ENCODE measurements around the gene IRGQ. TPM values are rescaled to one million over a fixed set of nuclear protein-coding genes. Genes with fewer than 3 reads are reported as not detected.

IRGQ gene
- total RNA-seq, 1 experiment from 2014 or later, result 38.1 TPM

DNA sequence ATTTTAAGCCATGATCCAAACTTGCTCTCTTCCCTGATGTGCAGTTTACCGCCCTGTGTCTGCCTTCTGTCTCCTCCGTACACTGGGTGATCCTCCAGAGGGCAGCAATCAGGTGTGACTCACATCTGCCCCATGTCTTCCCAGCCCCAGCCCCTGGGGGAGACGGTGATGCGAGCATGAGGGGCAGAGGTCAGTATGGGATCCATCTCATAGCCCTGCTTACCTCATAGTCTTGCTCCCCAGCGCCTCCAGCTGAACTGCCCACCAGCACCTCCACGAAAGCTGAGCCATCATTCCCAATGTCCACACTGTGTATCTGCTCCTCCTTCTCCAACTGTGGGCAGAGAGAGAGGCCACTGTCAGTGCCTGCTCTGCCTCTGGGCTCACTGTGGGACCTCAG lies 35.2 kb downstream of the IRGQ start:
- ChIA-PET POLR2A (interaction anchor here (1.0 to 2.2 kb wide), 2 partner anchors 19 to 35 kb away, joined by 3 to 5 read pairs; partner anchors contain the start of genes IRGQ and ZNF576), CTCF (interaction anchor here (0.6 to 1.0 kb wide), 2 partner anchors 25 to 34 kb away, joined by 3 to 4 read pairs; no protein-coding TSS in a partner anchor)
- Mint-ChIP-seq H3K4me3 (no peak overlapping the region), H3K36me3 (peaks cover 6% of the 10 kb centered on the region; the same call in 1 of the 2 replicates), H3K9me3 (no peaks in the 10 kb centered on the region), H3K4me1 (no peaks in the 10 kb centered on the region), H3K27me3 (ENCODE audit: low read depth) (no peaks in the 10 kb centered on the region), H3K27ac (no peak overlapping the region; the same call in 1 of the 2 replicates)
- ATAC-seq (peak; percentile 90), DNase-seq (ENCODE audit: low spot score) (peak; percentile 23)
- TF ChIP-seq OVOL2 (CRISPR knock-in tag; IDR thresholded peaks at IDR 0.05; ENCODE audit: borderline replicate concordance) (no peak), ZNF121 (CRISPR knock-in tag; IDR thresholded peaks at IDR 0.05) (no peak), FOXP1 (CRISPR knock-in tag; IDR thresholded peaks at IDR 0.05; ENCODE audit: borderline replicate concordance) (no peak), NFATC4 (CRISPR knock-in tag; IDR thresholded peaks at IDR 0.05) (no peak), ESRRA (CRISPR knock-in tag; IDR thresholded peaks at IDR 0.05; ENCODE audit: borderline replicate concordance) (no peak), ELF4 (CRISPR knock-in tag; IDR thresholded peaks at IDR 0.05; ENCODE audit: low read depth) (no peak), ZNF263 (CRISPR knock-in tag; IDR thresholded peaks at IDR 0.05; ENCODE audit: low read depth) (no peak), ZNF232 (CRISPR knock-in tag; IDR thresholded peaks at IDR 0.05) (no peak)
- TF ChIP-seq, protein P1, sequence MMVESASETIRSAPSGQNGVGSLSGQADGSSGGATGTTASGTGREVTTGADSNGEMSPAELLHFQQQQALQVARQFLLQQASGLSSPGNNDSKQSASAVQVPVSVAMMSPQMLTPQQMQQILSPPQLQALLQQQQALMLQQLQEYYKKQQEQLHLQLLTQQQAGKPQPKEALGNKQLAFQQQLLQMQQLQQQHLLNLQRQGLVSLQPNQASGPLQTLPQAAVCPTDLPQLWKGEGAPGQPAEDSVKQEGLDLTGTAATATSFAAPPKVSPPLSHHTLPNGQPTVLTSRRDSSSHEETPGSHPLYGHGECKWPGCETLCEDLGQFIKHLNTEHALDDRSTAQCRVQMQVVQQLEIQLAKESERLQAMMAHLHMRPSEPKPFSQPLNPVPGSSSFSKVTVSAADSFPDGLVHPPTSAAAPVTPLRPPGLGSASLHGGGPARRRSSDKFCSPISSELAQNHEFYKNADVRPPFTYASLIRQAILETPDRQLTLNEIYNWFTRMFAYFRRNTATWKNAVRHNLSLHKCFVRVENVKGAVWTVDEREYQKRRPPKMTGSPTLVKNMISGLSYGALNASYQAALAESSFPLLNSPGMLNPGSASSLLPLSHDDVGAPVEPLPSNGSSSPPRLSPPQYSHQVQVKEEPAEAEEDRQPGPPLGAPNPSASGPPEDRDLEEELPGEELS (CRISPR knock-in tag; IDR thresholded peaks at IDR 0.05), result no peak
- TF ChIP-seq, protein P2, sequence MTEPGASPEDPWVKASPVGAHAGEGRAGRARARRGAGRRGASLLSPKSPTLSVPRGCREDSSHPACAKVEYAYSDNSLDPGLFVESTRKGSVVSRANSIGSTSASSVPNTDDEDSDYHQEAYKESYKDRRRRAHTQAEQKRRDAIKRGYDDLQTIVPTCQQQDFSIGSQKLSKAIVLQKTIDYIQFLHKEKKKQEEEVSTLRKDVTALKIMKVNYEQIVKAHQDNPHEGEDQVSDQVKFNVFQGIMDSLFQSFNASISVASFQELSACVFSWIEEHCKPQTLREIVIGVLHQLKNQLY (CRISPR knock-in tag; IDR thresholded peaks at IDR 0.05), result no peak
- TF ChIP-seq, protein P3, sequence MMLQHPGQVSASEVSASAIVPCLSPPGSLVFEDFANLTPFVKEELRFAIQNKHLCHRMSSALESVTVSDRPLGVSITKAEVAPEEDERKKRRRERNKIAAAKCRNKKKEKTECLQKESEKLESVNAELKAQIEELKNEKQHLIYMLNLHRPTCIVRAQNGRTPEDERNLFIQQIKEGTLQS (CRISPR knock-in tag; conservative IDR thresholded peaks at IDR 0.05), result no peak
- TF ChIP-seq, protein P4, sequence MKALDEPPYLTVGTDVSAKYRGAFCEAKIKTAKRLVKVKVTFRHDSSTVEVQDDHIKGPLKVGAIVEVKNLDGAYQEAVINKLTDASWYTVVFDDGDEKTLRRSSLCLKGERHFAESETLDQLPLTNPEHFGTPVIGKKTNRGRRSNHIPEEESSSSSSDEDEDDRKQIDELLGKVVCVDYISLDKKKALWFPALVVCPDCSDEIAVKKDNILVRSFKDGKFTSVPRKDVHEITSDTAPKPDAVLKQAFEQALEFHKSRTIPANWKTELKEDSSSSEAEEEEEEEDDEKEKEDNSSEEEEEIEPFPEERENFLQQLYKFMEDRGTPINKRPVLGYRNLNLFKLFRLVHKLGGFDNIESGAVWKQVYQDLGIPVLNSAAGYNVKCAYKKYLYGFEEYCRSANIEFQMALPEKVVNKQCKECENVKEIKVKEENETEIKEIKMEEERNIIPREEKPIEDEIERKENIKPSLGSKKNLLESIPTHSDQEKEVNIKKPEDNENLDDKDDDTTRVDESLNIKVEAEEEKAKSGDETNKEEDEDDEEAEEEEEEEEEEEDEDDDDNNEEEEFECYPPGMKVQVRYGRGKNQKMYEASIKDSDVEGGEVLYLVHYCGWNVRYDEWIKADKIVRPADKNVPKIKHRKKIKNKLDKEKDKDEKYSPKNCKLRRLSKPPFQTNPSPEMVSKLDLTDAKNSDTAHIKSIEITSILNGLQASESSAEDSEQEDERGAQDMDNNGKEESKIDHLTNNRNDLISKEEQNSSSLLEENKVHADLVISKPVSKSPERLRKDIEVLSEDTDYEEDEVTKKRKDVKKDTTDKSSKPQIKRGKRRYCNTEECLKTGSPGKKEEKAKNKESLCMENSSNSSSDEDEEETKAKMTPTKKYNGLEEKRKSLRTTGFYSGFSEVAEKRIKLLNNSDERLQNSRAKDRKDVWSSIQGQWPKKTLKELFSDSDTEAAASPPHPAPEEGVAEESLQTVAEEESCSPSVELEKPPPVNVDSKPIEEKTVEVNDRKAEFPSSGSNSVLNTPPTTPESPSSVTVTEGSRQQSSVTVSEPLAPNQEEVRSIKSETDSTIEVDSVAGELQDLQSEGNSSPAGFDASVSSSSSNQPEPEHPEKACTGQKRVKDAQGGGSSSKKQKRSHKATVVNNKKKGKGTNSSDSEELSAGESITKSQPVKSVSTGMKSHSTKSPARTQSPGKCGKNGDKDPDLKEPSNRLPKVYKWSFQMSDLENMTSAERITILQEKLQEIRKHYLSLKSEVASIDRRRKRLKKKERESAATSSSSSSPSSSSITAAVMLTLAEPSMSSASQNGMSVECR (CRISPR knock-in tag; IDR thresholded peaks at IDR 0.05; ENCODE audit: borderline replicate concordance), result no peak
- TF ChIP-seq, protein P5, sequence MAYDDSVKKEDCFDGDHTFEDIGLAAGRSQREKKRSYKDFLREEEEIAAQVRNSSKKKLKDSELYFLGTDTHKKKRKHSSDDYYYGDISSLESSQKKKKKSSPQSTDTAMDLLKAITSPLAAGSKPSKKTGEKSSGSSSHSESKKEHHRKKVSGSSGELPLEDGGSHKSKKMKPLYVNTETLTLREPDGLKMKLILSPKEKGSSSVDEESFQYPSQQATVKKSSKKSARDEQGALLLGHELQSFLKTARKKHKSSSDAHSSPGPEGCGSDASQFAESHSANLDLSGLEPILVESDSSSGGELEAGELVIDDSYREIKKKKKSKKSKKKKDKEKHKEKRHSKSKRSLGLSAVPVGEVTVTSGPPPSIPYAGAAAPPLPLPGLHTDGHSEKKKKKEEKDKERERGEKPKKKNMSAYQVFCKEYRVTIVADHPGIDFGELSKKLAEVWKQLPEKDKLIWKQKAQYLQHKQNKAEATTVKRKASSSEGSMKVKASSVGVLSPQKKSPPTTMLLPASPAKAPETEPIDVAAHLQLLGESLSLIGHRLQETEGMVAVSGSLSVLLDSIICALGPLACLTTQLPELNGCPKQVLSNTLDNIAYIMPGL (CRISPR knock-in tag; IDR thresholded peaks at IDR 0.05), result no peak
- TF ChIP-seq, protein P6, sequence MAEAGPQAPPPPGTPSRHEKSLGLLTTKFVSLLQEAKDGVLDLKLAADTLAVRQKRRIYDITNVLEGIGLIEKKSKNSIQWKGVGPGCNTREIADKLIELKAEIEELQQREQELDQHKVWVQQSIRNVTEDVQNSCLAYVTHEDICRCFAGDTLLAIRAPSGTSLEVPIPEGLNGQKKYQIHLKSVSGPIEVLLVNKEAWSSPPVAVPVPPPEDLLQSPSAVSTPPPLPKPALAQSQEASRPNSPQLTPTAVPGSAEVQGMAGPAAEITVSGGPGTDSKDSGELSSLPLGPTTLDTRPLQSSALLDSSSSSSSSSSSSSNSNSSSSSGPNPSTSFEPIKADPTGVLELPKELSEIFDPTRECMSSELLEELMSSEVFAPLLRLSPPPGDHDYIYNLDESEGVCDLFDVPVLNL (CRISPR knock-in tag; IDR thresholded peaks at IDR 0.05; ENCODE audit: borderline replicate concordance, low read depth), result no peak

Measured in WTC11 (cell line).